ENCODE data around the gene RGS21.

The RGS21 gene

GRCh38 chr1:192402571-192402970 is 85.8 kb downstream of the RGS21 start:
- TF ChIP-seq ZNF274 (IDR thresholded peaks at IDR 0.05; ENCODE audit: low read depth, low read length) = no peak
- H3K4me3 ChIP-seq (ENCODE audit: low read length) = no peak overlapping the region

- no peak overlapping the region for H3K4me3 ChIP-seq (ENCODE audit: low read length)
- no peak for TF ChIP-seq ZNF274 (IDR thresholded peaks at IDR 0.05; ENCODE audit: low read depth, low read length)
Observed at GRCh38 chr1:192407206-192407605, 90.4 kb downstream of the RGS21 start.
